Activated CD8-positive, alpha-beta memory T cell treated with anti-CD3 and anti-CD28 coated beads, Interleukin-2, amount 50 U/mL, for 48 hours (primary cell): Measurements from ENCODE around the gene CACTIN.
"Not testable (repeated sequence)": the region's sequence is repeated elsewhere in the genome, so short reads cannot be mapped to it uniquely, and the experiment has no call there.

Experiments
- DNase-seq: peaks from one replicate; pipeline ENCODE4 v3.0.0-alpha.2; 2020

Gene CACTIN

DNA sequence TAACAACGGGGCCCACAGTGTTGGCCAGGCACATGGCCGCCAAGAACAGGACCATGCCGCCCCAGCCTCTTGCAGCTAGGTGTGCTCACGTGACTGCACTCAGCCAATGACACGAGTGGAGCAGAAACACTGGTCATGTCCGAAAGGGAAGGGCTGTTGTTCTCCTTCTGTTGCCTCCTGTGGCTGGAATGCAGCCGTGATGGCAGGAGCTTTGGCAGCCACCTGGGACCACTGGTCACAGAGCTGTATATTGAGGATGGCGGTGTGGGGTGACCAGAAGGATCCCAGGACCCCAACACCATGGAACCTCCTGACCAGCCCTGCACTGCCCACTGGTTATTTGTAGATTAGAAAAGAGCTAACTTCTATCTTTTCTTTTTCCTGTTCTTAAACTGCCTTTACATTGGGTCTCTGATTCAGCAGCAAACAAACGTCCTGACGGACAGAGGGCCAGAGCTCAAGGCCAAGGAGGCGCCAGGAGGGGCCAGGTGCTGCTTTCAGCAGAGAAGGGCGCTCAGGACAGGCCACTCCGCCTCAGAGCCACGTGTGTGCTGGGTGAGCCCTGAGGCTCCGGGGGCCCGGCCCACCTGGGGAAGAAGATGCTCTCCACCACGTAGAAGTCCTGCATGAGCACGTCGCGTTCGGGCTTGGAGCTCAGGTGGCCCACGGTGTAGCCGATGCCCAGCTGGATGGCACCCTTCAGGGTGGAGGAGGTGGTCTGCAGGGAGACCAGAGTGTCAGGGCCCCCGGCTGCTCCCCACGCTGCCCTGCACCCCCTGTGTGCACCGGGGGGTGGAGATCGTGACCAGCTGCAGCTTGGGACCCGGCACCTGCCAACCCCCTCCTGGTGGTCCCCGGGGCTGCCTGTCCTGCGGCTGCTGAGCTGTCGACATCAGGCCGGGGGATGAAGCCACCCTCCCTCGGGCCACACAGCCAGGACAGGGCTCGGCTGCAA is 35.0 kb upstream of the CACTIN start:
- no peak for DNase-seq

DNA sequence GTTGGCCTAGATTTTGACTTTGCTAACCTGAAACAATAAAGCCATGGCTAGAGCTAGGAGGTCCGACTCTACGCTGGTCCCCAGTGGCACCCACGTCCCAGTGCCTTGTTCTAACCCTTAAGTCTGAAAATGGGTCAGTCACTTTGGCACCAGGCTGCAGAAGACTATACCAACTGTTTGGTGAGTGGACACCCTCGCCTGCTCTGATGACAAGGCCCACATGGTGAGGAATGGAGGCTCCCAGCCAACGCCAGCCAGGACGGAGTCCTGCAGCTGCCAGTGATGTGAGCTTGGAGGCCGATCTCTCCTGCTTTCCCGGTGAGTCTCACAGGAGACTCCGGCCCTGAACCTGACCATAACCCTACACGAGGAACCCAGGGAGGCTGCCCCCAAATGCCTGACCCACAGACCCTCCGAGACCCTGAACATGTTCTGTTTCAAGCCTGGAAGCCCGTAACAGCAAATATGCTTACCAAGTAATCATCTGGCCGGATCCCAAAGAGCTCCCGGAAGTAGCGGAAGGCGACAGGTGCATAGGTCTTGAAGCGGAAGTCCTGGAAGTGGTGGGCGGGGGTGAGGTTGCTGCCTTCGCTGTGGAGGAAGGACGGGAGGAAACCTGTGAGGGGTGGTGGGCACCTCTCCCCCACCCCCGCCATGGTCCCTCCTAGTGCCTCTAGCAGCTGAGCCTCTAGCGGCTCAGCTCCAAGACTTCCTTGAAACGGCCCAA is 34.1 kb upstream of the CACTIN start:
- DNase-seq = no peak

DNA sequence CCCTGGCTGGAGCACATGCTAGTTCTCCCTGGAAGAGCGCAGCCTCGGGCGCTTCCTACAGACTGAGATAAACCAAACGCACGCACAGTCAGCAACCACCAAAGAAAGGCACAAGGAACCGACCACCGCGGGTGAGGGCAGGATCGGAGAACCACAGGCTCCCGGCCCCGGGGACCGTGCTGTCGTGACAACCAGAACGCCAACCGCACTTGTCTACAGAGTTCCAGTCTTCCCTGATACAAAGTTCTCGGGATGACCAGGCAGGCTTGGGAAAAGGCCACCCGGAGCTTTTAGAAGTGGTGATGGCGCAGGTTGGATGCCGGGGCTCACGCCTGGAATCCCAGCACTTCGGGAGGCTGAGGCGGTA is 33.1 kb upstream of the CACTIN start:
- DNase-seq = no peak

DNA sequence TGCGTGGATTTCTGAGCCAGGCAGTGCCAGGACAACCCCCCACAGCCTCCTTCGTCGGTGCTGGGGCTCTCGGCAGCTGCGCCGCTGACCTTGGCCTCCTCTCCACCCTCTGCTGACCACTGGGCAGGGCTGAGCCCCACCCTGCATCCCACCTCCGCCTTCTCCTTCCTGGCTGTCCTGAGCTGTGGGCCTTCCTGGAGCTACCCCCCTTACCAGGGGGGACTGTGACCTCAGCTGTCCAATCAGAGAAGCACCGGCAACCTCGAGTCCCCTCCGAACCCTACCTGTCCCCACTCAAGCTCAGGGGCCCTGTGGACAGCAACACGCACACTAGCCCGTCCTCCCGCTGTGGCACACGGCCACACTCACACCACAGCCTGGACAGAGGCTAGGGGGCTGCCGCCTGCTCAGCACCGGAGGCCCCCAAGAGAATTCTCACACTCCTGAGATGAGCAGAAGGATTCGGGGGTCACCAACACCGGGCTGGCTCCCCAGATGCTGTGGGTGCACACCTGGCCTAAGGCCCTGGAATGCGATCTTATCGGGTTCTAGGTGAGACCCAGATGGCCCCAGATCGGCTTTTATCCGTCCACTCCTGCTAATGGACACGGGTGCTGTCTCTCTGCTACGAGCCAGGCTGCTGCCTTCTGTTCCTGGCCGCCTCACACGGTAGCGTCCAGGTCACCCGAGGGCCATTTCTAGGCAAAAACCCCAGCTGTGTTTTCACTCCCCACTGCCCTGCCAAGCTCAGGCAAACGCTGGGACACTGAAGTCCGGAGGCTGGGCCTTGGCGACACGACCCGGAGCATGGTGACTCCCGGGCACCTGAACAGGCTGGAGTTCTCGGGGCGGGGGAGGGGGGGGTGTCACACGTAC is 32.5 kb upstream of the CACTIN start:
- DNase-seq = no peak

DNA sequence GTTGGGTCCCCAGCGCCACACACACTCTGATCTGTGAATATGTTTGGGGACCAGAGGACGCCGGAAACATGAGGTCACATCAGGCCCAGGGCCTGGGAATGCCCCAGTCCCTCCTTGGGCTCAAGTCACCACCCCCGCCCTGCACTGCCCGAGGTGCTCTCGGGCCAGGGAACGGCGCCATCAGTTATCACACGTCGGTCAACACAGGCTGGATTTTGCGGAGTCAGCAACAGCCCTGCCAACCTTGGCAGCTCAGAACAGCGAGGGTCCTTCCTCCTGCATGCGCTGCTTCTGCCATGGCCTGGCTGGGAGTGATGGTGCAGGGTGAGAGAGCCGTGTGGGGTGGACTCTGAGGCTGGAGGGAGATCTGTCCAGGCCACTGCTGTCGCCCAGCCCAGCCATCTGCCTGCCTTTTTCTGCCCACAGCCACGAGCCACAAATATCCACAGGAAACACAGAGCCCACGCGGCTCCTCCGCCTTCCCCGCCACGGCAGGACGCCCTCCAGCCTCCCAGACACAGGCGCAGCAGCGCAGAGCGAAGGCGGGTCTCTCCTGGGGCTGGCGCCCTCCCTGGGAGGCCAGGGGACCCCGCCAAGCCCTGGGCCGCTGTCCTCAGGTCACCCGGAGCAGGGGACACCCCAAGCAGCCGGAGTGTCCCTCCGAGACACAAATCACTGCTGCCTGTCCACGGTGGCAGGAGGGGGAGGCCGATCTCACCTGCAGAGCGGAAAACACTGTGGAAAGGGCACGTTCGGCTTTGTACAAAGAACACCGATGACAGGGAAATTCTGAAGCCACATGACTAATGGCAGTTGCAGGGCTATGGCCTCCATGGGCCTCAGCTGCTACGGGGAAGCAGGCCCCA is 31.6 kb upstream of the CACTIN start:
- no peak for DNase-seq

DNA sequence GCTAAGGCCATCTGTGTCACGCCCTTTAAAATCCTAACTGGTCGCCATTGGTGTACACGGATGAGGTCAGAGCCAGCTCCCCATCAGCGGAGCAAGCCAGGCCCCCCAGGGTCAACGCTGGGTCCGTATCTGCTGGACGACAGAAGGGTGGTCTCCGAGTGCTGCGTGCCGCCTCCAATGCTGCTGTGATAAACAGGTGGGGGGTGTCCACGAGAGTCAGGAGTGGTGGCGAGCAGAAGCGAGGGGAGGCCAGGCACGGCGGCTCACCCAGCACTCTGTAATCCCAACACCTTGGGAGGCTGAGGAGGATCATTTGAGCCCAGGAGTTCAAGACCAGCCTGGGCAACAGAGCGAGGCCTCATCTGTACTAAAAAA is 30.8 kb upstream of the CACTIN start:
- DNase-seq = no peak

DNA sequence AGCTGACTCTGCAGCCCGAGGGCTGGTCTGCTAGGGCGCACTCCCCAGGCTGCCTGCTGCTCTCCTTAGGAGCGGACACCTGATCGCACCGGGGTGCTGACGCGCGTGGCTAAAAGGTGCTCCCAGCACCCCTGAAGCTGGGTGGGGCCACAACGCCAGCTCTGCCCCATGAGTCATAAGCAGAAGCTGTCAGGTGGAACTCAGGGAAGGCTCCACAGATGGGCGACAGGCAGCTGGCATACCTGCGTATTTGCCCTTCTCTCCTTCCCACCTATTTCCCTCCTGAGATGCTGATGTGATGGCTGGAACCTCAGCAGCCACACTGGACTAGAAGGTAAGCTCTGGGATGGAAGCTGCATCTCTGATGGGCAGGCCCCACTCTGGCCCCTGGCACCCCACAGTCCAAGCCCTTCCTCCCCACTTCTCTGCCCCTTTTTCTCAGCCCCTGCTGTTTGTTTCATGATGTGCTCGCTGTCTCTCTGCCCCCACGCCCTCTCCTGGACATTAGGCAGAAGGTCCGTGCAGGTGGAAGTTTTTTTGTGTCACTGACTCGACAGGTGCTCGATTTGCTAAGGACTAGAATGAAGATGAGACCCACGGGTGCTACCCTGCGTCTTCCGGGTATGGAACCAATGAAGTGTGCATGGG is 30.3 kb upstream of the CACTIN start:
- DNase-seq = no peak

DNA sequence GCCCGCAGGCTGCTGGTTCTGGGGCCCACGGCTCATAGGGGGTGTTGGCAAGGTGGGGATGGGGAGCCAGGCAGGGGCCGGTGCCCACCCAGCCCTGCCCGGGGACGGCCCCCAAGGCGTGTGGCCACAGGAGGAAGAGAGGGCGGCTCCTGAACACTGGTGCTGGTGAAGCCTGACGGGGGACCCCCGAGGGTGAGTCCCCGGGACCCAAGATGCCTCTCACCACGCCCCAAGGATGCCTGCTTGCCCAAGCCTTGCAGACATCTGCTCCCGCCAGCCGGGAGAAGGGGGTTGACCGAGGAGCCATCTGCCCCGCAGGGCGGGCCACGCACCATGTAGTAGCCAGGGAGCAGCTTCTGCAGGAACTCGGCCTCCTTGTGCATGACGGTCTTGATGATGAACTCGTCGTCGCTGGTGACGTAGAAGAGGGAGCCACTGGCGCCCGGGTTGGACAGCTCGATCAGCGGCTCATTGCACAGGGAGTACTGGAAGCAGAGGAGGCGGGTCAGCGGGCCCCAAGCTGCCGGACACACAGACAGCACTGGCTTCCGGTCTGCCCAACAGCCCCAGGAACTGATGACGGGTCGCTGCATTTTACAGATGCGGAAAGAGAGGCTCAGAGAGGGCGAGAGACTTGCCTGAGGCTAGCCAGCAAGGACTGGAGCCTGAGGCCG is 29.6 kb upstream of the CACTIN start:
- DNase-seq = no peak

DNA sequence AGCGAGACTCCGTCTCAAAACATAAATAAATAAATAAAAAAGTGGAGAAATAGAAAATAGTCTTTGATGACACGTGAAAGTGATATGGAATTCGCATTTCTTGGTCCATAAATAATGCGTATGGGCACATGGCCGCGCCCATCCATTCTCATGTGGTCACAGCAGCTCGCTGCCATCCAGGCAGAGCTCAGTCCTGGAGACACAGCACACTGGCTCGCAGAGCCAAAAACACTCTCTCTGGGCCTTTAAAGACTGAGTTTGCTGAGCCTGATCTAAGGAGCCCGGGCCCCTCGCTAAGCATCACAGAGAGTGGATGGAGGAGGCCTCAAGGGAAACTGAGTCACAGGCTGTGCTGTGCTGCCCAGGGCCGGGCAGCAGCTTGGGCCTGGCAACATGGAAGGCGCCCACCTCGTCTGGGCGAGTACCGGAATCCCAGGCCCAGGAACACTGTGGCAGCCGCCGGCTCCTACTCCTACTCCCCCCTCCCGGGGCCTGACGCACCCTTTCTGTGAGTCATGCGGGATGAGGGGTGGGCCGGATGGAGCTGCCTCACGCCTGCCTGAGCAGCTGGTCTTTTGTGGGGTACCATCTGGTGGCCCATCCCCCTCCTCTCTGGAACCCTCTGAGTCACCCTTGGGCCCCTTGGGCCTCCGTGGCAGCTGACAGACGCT is 28.9 kb upstream of the CACTIN start:
- DNase-seq = no peak

DNA sequence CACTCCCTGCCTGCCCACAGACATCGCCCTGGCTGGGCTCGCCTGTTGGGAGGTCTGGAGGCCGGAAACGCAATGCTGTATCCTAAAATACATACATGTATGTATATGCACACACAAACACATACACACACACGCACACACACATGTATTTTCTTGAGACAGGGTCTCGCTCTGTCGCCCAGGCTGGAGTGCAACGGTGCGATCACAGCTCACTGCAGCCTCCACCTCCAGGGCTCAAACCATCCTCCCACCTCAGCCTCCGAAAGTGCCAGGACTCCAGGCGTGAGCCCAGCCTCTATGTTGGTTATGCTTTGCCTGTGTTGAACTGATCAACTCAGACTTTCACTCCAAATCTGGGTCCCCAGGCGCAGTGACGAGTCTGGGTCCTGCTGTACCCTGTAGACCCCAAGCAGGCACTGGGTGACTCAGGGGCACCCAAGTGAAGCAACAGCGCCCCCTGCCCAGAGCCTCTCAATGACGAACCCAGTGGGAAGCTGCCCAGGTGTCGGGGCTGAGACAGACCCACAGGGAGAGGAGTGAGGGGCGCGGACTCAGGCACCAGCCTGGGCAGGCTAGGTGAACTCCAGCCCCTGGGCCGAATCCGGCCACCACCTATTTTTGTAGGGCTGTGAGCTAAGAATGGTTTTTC is 27.4 kb upstream of the CACTIN start:
- no peak for DNase-seq

DNA sequence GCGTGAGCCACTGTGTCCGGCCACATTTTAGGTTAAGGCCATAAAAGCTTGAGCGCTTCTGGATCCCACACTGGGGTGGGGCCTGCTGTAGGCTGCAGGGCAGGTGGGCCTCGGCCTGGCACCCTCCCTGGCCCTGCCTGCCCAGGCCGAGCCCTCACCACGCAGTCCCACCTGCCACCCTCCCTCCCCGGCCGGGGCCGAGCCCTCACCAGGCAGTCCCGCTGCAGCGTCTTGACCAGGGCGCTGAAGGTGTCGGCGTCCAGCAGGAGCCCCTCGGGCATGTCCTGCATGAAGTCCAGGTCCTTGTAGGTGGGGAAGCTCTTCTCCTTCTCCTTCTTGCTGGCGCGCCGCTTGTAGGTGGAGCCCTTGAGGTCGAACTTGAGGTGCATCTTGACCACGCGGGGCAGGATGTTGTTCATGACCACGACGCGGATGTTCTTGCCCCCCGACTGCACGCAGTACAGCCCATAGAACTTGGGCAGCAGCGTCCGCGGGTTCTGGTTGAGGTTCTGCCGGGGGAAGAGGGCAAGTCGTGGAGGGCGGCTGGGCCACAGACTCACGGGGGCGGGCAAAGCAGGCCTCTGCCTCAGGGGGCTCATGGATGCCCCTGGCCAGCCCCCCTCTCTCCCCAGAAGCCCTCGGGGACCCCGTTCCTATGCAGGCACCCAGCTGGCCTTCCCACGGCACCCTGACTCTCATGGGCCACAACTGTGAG is 26.6 kb upstream of the CACTIN start:
- DNase-seq = no peak

DNA sequence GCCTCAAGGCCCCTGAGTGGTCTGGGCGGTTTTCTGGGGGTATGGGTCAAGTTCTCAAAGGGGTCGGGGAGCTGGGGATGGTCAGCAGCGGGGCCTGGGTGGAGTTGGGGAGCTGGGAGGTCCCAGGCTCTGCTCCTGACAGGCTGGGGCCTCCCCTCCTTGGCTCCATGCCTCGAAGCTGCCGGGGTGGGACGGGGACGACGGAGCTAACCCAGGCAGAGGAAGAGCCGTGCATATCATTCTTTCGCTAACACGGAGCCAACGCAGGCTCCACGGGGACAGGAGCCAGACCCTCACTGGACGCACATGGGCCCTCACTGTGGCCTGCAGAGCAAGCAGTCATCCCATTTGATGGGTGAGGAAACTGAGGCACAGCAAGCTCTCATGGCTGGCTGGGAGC is 25.8 kb upstream of the CACTIN start:
- no peak for DNase-seq

DNA sequence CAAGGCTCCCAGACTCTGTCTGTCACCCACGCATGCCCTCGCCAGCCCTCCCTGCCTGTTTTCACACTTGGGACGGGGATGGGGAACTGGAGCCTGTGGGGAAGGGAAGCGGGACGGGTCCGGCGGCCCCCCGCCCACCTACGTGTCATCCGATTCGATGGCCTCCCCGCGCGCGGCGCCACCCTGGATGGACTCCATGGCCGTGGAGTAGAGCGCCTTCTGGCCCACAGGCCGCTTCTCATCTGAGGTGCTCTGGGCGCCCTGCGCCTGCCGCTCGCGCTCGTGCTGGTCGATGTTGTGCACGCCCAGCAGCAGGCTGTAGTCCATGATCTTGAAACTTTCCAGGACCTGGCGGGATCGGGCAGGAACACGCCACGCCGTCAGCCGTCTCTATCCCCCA is 25.1 kb upstream of the CACTIN start:
- DNase-seq = no peak

DNA sequence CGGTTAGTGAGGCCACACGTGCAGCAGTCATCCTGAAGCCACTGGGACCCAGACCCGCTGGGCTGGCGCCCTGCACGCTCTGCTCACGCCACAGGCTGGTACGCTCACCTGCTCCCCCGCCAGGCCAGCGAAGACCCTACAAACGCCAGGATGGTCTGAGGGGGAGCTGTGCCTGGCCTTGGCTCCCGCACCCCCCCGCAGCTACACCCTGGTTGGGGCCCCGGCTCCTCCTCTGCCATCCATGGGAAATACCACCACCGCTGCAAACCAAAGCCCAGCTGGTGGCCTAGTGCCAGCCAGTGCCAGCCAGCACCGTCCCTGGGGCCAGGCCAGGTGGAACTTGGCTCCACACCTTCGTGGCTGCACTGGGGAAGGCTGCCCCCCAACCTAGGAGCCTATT is 23.3 kb upstream of the CACTIN start:
- DNase-seq = no peak

DNA sequence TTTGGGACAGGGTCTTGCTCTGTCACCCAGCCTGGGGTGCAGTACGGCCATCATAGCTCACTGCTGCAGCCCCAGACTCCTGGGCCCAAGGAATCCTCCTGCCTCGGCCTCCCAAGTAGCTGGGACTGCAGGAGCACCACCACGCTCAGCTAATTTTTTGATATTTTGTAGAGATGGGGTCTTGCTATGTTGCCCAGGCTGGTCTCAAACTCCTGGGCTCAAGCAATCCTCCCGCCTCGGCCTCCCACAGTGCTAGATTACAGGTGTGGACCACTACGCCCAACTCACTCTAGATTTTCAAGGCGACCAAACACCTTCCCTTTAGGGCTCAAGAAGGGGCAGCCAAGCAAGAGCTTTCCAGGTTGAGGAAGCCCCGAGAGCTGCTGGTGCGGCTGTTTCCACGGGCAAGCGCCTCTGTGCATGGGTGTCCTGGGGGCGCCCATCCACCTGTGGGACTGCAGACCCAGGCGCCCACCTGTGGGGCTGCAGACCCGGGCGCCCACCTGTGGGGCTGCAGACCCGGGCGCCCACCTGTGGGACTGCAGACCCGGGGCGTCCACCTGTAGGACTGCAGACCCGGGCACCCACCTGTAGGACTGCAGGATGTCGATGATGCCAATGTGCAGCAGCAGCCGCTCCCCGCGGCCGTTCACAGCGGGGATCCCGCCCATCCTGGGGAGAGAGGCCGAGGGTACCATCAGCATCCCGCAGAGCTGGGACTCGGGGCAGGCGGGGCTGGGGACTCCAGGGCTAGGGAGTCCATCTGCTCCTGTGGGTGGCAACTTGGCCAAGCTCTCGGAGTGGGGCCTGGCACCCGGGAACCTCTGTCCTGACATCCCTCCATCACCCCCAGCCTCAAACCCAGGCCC is 21.7 kb upstream of the CACTIN start:
- DNase-seq = no peak

DNA sequence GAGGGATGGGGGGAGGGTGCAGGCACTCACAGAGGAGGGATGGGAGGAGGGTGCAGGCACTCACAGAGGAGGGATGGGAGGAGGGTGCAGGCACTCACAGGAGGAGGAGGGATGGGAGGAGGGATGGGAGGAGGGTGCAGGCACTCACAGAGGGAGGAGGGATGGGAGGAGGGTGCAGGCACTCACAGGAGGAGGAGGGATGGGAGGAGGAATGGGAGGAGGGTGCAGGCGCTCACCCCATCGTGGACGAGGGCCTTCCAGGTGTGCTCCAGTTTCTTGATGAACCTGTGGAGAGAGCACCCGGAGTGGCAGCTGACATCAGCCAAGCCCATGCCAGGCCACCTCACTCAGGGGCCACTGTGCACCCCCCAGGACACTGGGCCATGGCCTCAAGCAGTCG is 20.5 kb upstream of the CACTIN start:
- DNase-seq = not testable (repeated sequence)

DNA sequence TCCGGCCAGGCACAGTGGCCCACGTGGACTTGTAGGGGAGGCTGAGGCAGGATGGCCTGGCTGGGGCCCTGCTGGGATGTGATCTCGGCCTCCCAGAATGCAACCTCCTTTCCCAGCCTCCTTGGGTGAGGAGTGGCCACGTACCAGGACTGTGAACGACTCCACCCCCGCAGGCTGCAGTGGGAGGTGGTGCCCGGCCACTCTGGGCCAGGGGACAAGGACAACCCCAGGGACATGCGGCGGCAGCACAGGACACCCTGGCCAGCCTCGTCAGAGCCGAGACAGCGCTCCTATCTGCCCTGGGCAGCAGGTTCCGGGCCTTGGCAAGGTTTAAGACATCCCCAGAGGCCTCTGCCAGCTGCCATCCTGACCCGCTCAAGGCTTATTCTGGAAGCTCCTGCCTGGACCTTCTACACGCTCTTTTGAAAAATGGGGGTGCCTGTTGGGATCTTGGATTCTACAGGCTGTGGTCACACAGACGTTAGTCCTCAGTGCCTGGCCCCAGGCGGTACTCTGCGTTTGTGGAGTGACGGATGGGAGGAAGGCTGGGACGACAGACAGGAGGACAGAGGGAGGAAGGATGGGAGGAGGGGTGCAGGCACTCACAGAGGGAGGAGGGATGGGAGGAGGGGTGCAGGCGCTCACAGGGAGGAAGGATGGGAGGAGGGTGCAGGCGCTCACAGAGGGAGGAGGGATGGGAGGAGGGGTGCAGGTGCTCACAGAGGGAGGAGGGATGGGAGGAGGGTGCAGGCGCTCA is 19.9 kb upstream of the CACTIN start:
- DNase-seq = no peak

DNA sequence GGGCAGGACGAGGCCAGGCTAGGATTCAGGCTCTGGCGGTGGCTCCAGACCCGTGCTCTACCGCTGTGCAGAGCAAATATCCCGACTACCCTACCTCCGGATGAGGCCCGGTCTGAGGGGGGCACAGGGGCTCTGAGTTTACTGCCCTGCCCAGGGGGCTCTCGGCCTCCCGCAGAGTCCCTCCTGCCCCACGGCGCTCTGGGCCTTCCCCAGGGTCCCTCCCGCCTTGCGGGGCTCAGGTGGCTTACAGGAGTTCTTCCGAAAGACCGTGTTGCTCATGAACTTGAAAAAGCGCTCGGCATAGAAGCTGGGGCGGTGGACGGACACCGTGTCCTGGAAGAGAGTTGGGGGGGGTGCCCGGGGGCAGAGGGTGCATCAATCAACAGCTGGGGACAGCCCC is 19.1 kb upstream of the CACTIN start:
- no peak for DNase-seq
